Central memory CD8-positive, alpha-beta T cell (primary cell): Measurements from ENCODE around the gene SGF29.
"Not testable (repeated sequence)": the region's sequence is repeated elsewhere in the genome, so short reads cannot be mapped to it uniquely, and the experiment has no call there.

Source experiments
- ATAC-seq: fragments of 150-1000 bp; cut with Tn5 transposase; replicated peaks from 2 replicates; pipeline ENCODE4 v1.10.0; 2022; ENCODE audit warnings: mild to moderate bottlenecking, moderate FRiP score, moderate number of reproducible peaks; ENCODE audit not compliant: poor library complexity, severe bottlenecking; ENCODE audit errors: extremely low read depth
- DNase-seq, 2 donors: peaks; one replicate each; pipeline ENCODE4 v3.0.0; 2021; ENCODE audit warnings: low spot score in 2 of 2
- H3K27ac Mint-ChIP-seq: one replicate; pipeline ENCODE4 v1.8.0; 2022; ENCODE audit warnings: low read depth, mild to moderate bottlenecking, moderate library complexity, mixed read lengths
- H3K27me3 Mint-ChIP-seq: one replicate; pipeline ENCODE4 v1.8.0; 2022; ENCODE audit warnings: mixed read lengths
- H3K36me3 Mint-ChIP-seq: one replicate; pipeline ENCODE4 v1.8.0; 2022; ENCODE audit warnings: mild to moderate bottlenecking, moderate library complexity, mixed read lengths; ENCODE audit not compliant: insufficient read depth
- H3K4me1 Mint-ChIP-seq: one replicate; pipeline ENCODE4 v1.8.0; 2022; ENCODE audit warnings: mixed read lengths
- H3K4me3 Mint-ChIP-seq: one replicate; pipeline ENCODE4 v1.8.0; 2022; ENCODE audit warnings: mild to moderate bottlenecking, moderate library complexity, mixed read lengths
- H3K9me3 Mint-ChIP-seq: one replicate; pipeline ENCODE4 v1.8.0; 2022; ENCODE audit warnings: mixed read lengths

The SGF29 gene

GRCh38 chr16:28538733-28539596 is 14.8 kb upstream of the SGF29 start, which contains the start of gene NUPR1:
Gene NUPR1, minus strand, starts transcription at chr16:28538974. Its CDS starts 67 bp downstream, at chr16:28538907.
- Mint-ChIP-seq H3K4me1 (peaks cover 24% of the 10 kb centered on the region), H3K4me3 (no peak within 1 kb of the TSS), H3K27me3 (peaks cover 17% of the 10 kb centered on the region), H3K27ac (peak within 1 kb of the TSS; percentile 41), H3K36me3 (peaks cover 3% of the 10 kb centered on the region), H3K9me3 (peaks cover 4% of the 10 kb centered on the region)
- ATAC-seq = no peak
- no peak for DNase-seq

DNA sequence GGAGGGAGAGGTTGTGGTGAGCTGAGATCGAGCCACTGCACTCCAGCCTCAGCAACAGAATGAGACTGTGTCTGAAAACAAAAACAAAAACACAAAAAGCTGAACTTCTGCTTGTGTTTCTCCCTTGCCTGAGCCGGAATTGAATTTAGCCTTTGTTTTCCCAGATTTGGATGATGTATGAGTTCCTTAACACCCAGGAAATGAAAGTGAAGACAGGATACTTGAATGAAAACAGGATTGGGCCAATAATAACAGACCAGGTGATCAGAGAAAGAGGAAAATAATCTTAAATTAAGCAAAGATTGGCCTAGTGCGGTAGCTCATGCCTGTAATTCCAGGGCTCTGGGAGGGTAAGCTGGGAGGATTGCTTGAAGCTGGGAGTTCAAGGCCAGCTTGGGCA is 13.4 kb upstream of the SGF29 start:
- H3K4me3 Mint-ChIP-seq = no peak overlapping the region
- H3K4me1 Mint-ChIP-seq = peaks cover 10% of the 10 kb centered on the region
- no peak overlapping the region for H3K27ac Mint-ChIP-seq
- peaks cover 3% of the 10 kb centered on the region for H3K36me3 Mint-ChIP-seq
- DNase-seq = no peak
- ATAC-seq = no peak
- H3K27me3 Mint-ChIP-seq = peaks cover 17% of the 10 kb centered on the region
- H3K9me3 Mint-ChIP-seq = peaks cover 4% of the 10 kb centered on the region

DNA sequence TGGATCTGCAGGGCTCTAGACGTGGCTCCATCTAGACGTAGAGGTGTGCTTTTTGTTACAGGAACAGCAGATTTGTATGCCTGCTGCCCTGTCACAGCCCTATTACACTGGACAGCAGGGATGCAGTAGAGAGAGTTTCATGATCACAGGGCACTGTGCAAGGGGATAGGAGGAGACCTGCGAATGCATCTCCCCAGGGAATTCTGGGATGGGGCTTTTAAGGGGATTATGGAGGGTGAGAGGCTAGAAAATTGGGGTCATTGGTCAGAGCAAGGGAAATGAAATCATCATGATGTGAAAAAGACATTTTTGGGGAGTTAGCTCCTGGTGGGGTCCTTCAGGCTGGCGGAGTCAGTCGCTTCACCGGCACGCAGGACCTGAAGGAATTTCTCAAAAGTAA is 11.1 kb upstream of the SGF29 start:
- peaks cover 3% of the 10 kb centered on the region for H3K36me3 Mint-ChIP-seq
- no peak overlapping the region for H3K4me3 Mint-ChIP-seq
- no peak for ATAC-seq
- H3K9me3 Mint-ChIP-seq = no peaks in the 10 kb centered on the region
- no peak overlapping the region for H3K27ac Mint-ChIP-seq
- no peak for DNase-seq
- peaks cover 17% of the 10 kb centered on the region for H3K27me3 Mint-ChIP-seq
- peaks cover 5% of the 10 kb centered on the region for H3K4me1 Mint-ChIP-seq

- Mint-ChIP-seq H3K9me3 (no peaks in the 10 kb centered on the region), H3K4me1 (peaks cover 5% of the 10 kb centered on the region), H3K36me3 (peaks cover 3% of the 10 kb centered on the region), H3K27me3 (peaks cover 17% of the 10 kb centered on the region), H3K4me3 (no peak overlapping the region), H3K27ac (no peak overlapping the region)
- no peak for DNase-seq
- peak; percentile 64 for ATAC-seq
Measured at GRCh38 chr16:28543072-28543471, 10.6 kb upstream of the SGF29 start.

GRCh38 chr16:28544998-28545397 is 8.7 kb upstream of the SGF29 start:
- no peak for ATAC-seq
- no peaks in the 10 kb centered on the region for H3K36me3 Mint-ChIP-seq
- DNase-seq = no peak
- peak overlapping the region; percentile 51 for H3K27ac Mint-ChIP-seq
- peaks cover 17% of the 10 kb centered on the region for H3K27me3 Mint-ChIP-seq
- no peak overlapping the region for H3K4me3 Mint-ChIP-seq
- H3K4me1 Mint-ChIP-seq = peaks cover 10% of the 10 kb centered on the region
- H3K9me3 Mint-ChIP-seq = no peaks in the 10 kb centered on the region

GRCh38 chr16:28545964-28546363 is 7.8 kb upstream of the SGF29 start:
- peak overlapping the region; percentile 51 for H3K27ac Mint-ChIP-seq
- not testable (repeated sequence) for H3K4me3 Mint-ChIP-seq, H3K4me1 Mint-ChIP-seq, H3K36me3 Mint-ChIP-seq, ATAC-seq, H3K9me3 Mint-ChIP-seq, DNase-seq
- peaks cover 17% of the 10 kb centered on the region for H3K27me3 Mint-ChIP-seq

- ATAC-seq (no peak), DNase-seq (no peak)
- Mint-ChIP-seq H3K27me3 (peaks cover 14% of the 10 kb centered on the region), H3K27ac (no peak overlapping the region), H3K36me3 (no peaks in the 10 kb centered on the region), H3K4me3 (no peak overlapping the region), H3K4me1 (peaks cover 10% of the 10 kb centered on the region), H3K9me3 (no peaks in the 10 kb centered on the region)
Measured at GRCh38 chr16:28546626-28547025, 7.1 kb upstream of the SGF29 start.

DNA sequence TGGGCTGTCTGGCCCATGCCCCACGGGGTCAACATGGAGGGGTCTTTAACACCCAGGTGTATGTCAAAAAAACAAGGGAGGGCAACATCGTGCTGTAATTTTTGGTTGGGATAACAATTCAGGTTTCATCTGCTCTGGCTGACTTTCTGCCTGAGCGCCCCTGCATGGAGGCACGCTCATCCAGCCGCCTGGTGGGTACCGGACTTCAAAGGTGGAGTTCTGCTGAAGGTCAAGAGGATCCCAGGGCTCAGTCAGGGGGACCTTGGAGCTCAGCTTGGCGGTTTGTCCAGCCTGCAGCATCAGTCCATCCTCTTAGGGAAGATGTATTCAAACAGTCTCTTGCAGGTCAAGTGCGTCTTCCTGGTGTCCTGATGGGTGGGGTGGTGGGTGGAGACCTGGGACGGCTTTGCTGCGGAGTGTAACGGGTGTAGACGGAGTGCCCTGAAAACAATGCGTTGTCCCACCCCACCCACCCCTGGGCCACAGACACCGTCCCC is 5.4 kb upstream of the SGF29 start:
- no peaks in the 10 kb centered on the region for H3K27me3 Mint-ChIP-seq
- H3K4me1 Mint-ChIP-seq = peaks cover 5% of the 10 kb centered on the region
- H3K9me3 Mint-ChIP-seq = no peaks in the 10 kb centered on the region
- H3K27ac Mint-ChIP-seq = no peak overlapping the region
- no peak for ATAC-seq
- no peak overlapping the region for H3K4me3 Mint-ChIP-seq
- DNase-seq = no peak
- H3K36me3 Mint-ChIP-seq = no peaks in the 10 kb centered on the region

GRCh38 chr16:28549301-28549899 is 4.3 kb upstream of the SGF29 start:
- no peaks in the 10 kb centered on the region for H3K9me3 Mint-ChIP-seq
- peaks cover 4% of the 10 kb centered on the region for H3K36me3 Mint-ChIP-seq
- no peak for ATAC-seq
- no peak for DNase-seq
- H3K4me3 Mint-ChIP-seq = no peak overlapping the region
- peaks cover 6% of the 10 kb centered on the region for H3K4me1 Mint-ChIP-seq
- H3K27me3 Mint-ChIP-seq = no peaks in the 10 kb centered on the region
- H3K27ac Mint-ChIP-seq = no peak overlapping the region

DNA sequence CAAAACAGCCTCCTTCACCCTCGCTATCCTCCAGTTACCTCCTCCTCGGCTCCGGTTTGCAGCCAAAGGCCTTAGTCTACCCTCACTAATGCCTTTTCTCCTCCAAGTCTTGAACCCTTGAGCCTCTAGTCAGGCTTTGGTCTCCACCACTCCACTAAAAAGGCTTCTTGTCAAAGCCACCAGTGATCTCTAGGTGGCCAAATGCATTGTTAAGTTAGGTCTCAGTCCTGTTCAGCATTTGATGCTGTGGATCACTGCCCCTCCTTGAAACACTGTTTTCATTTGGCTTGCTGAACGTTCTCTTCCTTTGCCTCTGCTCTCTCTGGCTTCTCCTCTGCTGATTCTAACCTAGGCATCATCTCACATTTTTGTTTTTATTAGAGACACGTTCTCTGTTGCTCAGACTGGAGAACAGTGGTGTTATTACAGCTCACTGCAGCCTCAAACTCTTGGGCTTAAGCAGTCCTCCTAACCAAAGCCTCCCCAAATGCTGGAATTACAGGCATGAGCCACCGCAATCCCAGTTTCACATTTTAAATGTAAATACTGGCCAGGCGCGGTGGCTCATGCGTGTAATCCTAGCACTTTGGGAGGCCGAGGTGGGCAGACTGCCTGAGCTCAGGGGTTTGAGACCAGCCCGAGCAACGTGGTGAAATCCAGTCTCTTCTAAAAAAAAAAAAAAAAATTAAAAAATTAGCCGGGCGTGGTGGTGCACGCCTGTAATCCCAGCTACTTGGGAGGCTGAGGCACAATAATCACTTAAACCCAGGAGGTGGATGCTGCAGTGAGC is 1.1 kb downstream of the SGF29 start:
- no peak for DNase-seq
- Mint-ChIP-seq H3K9me3 (no peaks in the 10 kb centered on the region), H3K27me3 (no peaks in the 10 kb centered on the region), H3K36me3 (peaks cover 28% of the 10 kb centered on the region), H3K27ac (peak overlapping the region; percentile 91), H3K4me3 (peak overlapping the region; percentile 83), H3K4me1 (peaks cover 27% of the 10 kb centered on the region)
- no peak for ATAC-seq

DNA sequence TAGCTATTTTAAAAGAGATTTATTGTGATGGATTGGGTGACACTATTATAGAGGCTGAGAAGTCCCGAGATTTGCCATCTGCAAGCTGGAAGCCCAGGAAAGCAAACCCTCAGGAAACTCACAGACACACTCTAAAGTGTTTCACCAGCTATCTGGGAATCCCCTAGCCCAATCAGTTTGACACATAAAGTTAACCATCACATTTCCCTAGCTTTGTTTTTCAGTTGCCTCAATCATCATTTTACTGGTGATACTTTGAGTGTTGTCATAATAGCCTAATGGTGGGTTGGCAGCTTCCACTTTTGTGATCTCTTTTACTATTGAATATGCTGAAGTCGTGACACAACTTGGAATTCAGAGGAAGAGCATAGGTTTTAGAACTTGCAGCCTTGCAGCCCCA is 1.8 kb downstream of the SGF29 start:
- Mint-ChIP-seq H3K4me3 (no peak overlapping the region), H3K9me3 (no peaks in the 10 kb centered on the region), H3K4me1 (peaks cover 27% of the 10 kb centered on the region), H3K27ac (no peak overlapping the region), H3K36me3 (peaks cover 30% of the 10 kb centered on the region), H3K27me3 (no peaks in the 10 kb centered on the region)
- ATAC-seq (no peak), DNase-seq (no peak)

DNA sequence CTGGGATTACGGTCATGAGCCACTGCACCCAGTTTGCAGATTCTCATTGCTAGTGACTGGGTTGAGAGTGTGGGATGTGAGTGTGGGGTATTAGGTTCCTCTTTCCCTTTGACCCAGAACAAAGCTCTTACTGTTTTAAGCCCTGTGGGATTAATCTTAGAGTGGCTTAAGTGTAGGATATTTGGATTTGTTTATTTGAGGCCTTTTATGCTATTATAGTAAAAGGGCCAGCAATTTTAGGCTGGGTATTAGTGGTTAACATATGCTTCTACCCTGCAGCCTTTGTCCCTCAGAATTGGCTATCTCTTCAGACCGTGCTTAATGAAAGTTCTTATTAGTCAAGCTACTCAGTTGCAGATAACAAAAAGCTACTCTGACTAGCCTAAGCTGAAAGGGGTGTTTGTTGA is 3.2 kb downstream of the SGF29 start:
- no peak for DNase-seq
- peaks cover 33% of the 10 kb centered on the region for H3K4me1 Mint-ChIP-seq
- H3K9me3 Mint-ChIP-seq = no peaks in the 10 kb centered on the region
- H3K4me3 Mint-ChIP-seq = no peak overlapping the region
- H3K27ac Mint-ChIP-seq = no peak overlapping the region
- ATAC-seq = no peak
- H3K27me3 Mint-ChIP-seq = no peaks in the 10 kb centered on the region
- peaks cover 31% of the 10 kb centered on the region for H3K36me3 Mint-ChIP-seq
